ENCODE data around the gene GPR78.

DNA sequence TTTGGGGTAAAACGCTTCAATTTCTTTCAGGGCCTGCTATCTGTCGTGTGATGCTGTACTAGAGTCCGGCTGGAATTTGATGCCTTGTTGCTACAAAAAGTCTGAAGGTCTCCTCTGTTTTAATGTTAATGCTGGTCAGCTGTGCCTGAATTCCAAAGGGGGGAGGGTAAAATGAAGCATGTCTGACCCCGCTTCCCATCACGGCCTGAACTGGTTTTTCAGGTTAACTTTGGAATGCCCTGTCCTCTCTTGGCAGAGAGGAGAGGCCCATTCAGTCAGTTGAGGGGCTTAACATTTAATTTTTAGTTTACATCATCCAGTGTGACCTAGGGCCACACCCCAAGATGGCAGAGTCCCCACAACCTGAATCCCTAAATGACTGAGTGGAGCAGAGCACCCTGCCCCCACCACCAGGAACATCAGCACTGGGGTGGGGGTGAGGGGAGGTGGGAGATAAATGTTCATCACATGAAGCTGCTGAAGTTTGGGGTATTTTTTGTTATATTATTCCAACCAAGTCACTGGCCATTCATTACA lies 47.9 kb upstream of the GPR78 start:
- TF ChIP-seq, protein P1, sequence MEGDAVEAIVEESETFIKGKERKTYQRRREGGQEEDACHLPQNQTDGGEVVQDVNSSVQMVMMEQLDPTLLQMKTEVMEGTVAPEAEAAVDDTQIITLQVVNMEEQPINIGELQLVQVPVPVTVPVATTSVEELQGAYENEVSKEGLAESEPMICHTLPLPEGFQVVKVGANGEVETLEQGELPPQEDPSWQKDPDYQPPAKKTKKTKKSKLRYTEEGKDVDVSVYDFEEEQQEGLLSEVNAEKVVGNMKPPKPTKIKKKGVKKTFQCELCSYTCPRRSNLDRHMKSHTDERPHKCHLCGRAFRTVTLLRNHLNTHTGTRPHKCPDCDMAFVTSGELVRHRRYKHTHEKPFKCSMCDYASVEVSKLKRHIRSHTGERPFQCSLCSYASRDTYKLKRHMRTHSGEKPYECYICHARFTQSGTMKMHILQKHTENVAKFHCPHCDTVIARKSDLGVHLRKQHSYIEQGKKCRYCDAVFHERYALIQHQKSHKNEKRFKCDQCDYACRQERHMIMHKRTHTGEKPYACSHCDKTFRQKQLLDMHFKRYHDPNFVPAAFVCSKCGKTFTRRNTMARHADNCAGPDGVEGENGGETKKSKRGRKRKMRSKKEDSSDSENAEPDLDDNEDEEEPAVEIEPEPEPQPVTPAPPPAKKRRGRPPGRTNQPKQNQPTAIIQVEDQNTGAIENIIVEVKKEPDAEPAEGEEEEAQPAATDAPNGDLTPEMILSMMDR (IDR thresholded peaks at IDR 0.05) = no peak
- TF ChIP-seq POLR2AphosphoS5 (IDR thresholded peaks at IDR 0.05) = no peak
- TF ChIP-seq POLR2A (IDR thresholded peaks at IDR 0.05) = no peak
- TF ChIP-seq EP300 (IDR thresholded peaks at IDR 0.05) = no peak
